KMS-11 (cell line): ENCODE data around the gene AREL1.

Source experiments
- H2AFZ ChIP-seq: fragments of 200-600 bp; sonication (generic); 2 replicates; pipeline ENCODE4 v1.6.1; 2016; ENCODE audit warnings: antibody characterized with exemption, mixed run types, low read depth
- H3K27ac ChIP-seq: fragments of 200-600 bp; sonication (generic); 2 replicates; pipeline ENCODE4 v1.6.1; 2016; ENCODE audit warnings: mild to moderate bottlenecking, mixed run types
- H3K27me3 ChIP-seq: fragments of 200-600 bp; sonication (generic); 2 replicates; pipeline ENCODE4 v1.6.1; 2017; ENCODE audit warnings: mild to moderate bottlenecking, low read depth, mixed run types, moderate library complexity; ENCODE audit not compliant: insufficient read depth
- H3K36me3 ChIP-seq: fragments of 200-600 bp; sonication (generic); 2 replicates; pipeline ENCODE4 v1.6.1; 2017; ENCODE audit warnings: mild to moderate bottlenecking, mixed run types; ENCODE audit not compliant: insufficient read depth
- H3K4me1 ChIP-seq: fragments of 200-600 bp; sonication (generic); 2 replicates; pipeline ENCODE4 v1.6.1; 2016; ENCODE audit warnings: mild to moderate bottlenecking, low read depth, mixed run types; ENCODE audit not compliant: poor library complexity, severe bottlenecking
- H3K4me2 ChIP-seq: fragments of 200-600 bp; sonication (generic); 2 replicates; pipeline ENCODE4 v1.7.0; 2016; ENCODE audit warnings: mild to moderate bottlenecking, mixed run types
- H3K4me3 ChIP-seq: fragments of 200-600 bp; sonication (generic); IDR thresholded peaks from 2 replicates; pipeline ENCODE4 v1.6.1; 2017; ENCODE audit warnings: low read depth, low read length, mixed read lengths; ENCODE audit not compliant: insufficient read depth
- H3K79me2 ChIP-seq: fragments of 200-600 bp; sonication (generic); 2 replicates; pipeline ENCODE4 v1.6.1; 2016; ENCODE audit warnings: low read depth, mixed run types; ENCODE audit not compliant: insufficient read depth
- H3K9ac ChIP-seq: fragments of 200-600 bp; sonication (generic); 2 replicates; pipeline ENCODE4 v1.6.1; 2016; ENCODE audit warnings: mild to moderate bottlenecking, mixed run types
- H4K20me1 ChIP-seq: fragments of 200-600 bp; sonication (generic); 2 replicates; pipeline ENCODE4 v1.6.1; 2016; ENCODE audit warnings: mild to moderate bottlenecking, mixed run types; ENCODE audit not compliant: insufficient read depth
- TF ChIP-seq, protein P1 (sequence below): fragments of 200-600 bp; sonication (generic); conservative IDR thresholded peaks from 2 replicates; pipeline ENCODE4 v1.6.1; 2017; ENCODE audit warnings: low read depth, mild to moderate bottlenecking, antibody characterized with exemption, low read length, moderate library complexity, mixed read lengths

AREL1 gene

GRCh38 chr14:74704656-74705055 lies 8.2 kb downstream of the AREL1 start:
- no peak overlapping the region for H2AFZ ChIP-seq
- no peaks in the 10 kb centered on the region for H4K20me1 ChIP-seq
- TF ChIP-seq, protein P1, sequence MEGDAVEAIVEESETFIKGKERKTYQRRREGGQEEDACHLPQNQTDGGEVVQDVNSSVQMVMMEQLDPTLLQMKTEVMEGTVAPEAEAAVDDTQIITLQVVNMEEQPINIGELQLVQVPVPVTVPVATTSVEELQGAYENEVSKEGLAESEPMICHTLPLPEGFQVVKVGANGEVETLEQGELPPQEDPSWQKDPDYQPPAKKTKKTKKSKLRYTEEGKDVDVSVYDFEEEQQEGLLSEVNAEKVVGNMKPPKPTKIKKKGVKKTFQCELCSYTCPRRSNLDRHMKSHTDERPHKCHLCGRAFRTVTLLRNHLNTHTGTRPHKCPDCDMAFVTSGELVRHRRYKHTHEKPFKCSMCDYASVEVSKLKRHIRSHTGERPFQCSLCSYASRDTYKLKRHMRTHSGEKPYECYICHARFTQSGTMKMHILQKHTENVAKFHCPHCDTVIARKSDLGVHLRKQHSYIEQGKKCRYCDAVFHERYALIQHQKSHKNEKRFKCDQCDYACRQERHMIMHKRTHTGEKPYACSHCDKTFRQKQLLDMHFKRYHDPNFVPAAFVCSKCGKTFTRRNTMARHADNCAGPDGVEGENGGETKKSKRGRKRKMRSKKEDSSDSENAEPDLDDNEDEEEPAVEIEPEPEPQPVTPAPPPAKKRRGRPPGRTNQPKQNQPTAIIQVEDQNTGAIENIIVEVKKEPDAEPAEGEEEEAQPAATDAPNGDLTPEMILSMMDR = no peak
- no peak overlapping the region for H3K27ac ChIP-seq
- H3K79me2 ChIP-seq = peaks cover 10% of the 10 kb centered on the region; the same call in 1 of the 2 replicates
- H3K36me3 ChIP-seq = no peaks in the 10 kb centered on the region
- no peak overlapping the region for H3K9ac ChIP-seq
- H3K4me1 ChIP-seq = no peaks in the 10 kb centered on the region
- H3K27me3 ChIP-seq = no peaks in the 10 kb centered on the region
- no peak overlapping the region for H3K4me3 ChIP-seq
- H3K4me2 ChIP-seq = no peak overlapping the region

DNA sequence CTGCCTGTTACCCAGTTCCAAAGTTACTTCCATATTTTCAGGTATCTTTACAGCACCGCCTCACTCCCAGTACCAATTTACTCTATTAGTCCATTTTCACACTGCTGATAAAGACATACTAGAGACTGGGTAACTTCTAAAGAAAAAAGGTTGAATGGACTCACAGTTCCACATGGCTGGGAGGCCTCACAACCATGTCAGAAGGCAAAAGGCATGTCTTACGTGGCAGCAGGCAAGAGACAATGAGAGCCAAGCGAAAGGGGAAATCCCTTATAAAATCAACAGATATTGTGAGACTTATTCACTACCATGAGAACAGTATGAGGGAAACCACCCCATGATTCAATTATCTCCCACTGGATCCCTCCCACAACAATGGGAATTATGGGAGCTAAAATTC lies 9.8 kb downstream of the AREL1 start:
- H2AFZ ChIP-seq = no peak overlapping the region
- no peaks in the 10 kb centered on the region for H3K4me1 ChIP-seq
- H3K9ac ChIP-seq = no peak overlapping the region
- no peaks in the 10 kb centered on the region for H3K27me3 ChIP-seq
- H3K27ac ChIP-seq = no peak overlapping the region
- TF ChIP-seq, protein P1 = no peak
- H3K79me2 ChIP-seq = no peaks in the 10 kb centered on the region; the same call in 1 of the 2 replicates
- H4K20me1 ChIP-seq = no peaks in the 10 kb centered on the region
- no peak overlapping the region for H3K4me2 ChIP-seq
- H3K36me3 ChIP-seq = no peaks in the 10 kb centered on the region
- H3K4me3 ChIP-seq = no peak overlapping the region

DNA sequence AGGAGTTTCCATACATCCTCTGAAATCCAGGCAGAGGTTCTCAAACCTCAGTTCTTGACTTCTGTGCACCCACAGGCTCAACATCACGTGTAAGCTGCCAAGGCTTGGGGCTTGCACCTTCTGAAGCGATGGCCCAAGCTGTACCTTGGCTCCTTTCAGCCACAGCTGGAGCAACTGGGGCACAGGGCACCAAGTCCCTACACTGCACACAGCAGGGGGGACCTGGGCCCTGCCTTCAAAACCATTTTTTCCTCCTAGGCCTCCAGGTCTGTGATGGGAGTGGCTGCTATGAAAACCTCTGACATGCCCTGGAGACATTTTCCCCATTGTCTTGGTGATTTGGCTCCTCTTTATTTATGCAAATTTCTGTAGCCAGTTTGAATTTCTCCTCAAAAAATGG lies 10.6 kb downstream of the AREL1 start:
- Histone ChIP-seq H3K4me1 (no peaks in the 10 kb centered on the region), H2AFZ (no peak overlapping the region), H4K20me1 (no peaks in the 10 kb centered on the region), H3K9ac (no peak overlapping the region), H3K79me2 (no peaks in the 10 kb centered on the region; the same call in 1 of the 2 replicates), H3K4me2 (no peak overlapping the region), H3K27ac (no peak overlapping the region), H3K27me3 (no peaks in the 10 kb centered on the region), H3K4me3 (no peak overlapping the region), H3K36me3 (no peaks in the 10 kb centered on the region)
- TF ChIP-seq, protein P1 = no peak

DNA sequence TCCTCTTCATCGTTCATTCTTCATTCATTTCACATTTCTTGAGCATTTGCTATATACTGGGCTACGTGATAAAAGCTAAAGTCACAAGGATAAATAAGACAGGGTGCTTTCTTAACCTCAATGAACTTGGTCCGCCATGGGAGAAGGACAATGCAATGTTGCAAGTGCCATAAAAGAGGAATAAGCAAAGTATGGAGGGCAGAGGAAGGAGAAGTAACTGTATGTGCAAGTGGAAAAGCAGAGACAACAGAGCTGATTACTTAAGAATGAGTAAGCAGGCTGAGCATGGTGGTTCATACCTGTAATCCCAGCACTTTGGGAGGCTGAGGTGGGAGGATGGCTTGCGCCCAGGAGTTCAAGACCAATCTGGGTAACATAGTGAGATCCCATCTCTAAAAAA lies 14.4 kb downstream of the AREL1 start:
- TF ChIP-seq, protein P1 = no peak
- H3K4me1 ChIP-seq = no peaks in the 10 kb centered on the region

GRCh38 chr14:74697976-74698375 lies 14.9 kb downstream of the AREL1 start:
- no peaks in the 10 kb centered on the region for H3K27me3 ChIP-seq
- no peaks in the 10 kb centered on the region for H4K20me1 ChIP-seq
- TF ChIP-seq, protein P1 = no peak
- H3K9ac ChIP-seq = no peak overlapping the region
- no peaks in the 10 kb centered on the region for H3K79me2 ChIP-seq
- H3K36me3 ChIP-seq = no peaks in the 10 kb centered on the region
- H3K4me2 ChIP-seq = no peak overlapping the region
- H3K4me3 ChIP-seq = no peak overlapping the region
- H3K27ac ChIP-seq = no peak overlapping the region
- H3K4me1 ChIP-seq = no peaks in the 10 kb centered on the region
- no peak overlapping the region for H2AFZ ChIP-seq

More for the DNA sequence above, 14.4 kb downstream of the AREL1 start:
- H3K36me3 ChIP-seq = no peaks in the 10 kb centered on the region
- H4K20me1 ChIP-seq = no peaks in the 10 kb centered on the region
- no peak overlapping the region for H3K4me3 ChIP-seq
- no peak overlapping the region for H3K4me2 ChIP-seq
- H3K27ac ChIP-seq = no peak overlapping the region
- H3K9ac ChIP-seq = no peak overlapping the region
- H2AFZ ChIP-seq = no peak overlapping the region
- H3K79me2 ChIP-seq = no peaks in the 10 kb centered on the region; the same call in 1 of the 2 replicates
- H3K27me3 ChIP-seq = no peaks in the 10 kb centered on the region
